SK-N-SH (cell line): Measurements from ENCODE around the gene ABCG1. TPM values are rescaled to one million over a fixed set of nuclear protein-coding genes. Genes with fewer than 3 reads are reported as not detected.

Source experiments
- CTCF ChIA-PET: fragments of 300-600, 350-600 bp; formaldehyde crosslinking; extraction: SDS; loops from one replicate; lab custom pipeline; 2021; lab: Yijun Ruan, JAX
- POLR2A ChIA-PET: fragments of 350-600 bp; sonication (Branson Sonifier 250); formaldehyde crosslinking; extraction: SDS; loops from one replicate; lab custom pipeline; 2020; ENCODE audit warnings: antibody characterized with exemption, inconsistent platforms; lab: Yijun Ruan, JAX
- DNase-seq: peaks from one replicate; pipeline ENCODE4 v3.0.0; 2012
- H2AFZ ChIP-seq: fragments of 200-600 bp; sonication (generic); 2 replicates; pipeline ENCODE4 v1.8.1; 2016; ENCODE audit warnings: antibody characterized with exemption, mild to moderate bottlenecking, low read depth
- H3F3A ChIP-seq: fragments of 200-600 bp; sonication (generic); replicated peaks from 2 replicates; pipeline ENCODE3; 2016; ENCODE audit warnings: antibody characterized with exemption, mild to moderate bottlenecking; ENCODE audit not compliant: insufficient read depth
- H3K27ac ChIP-seq, 2 experiments: fragments of 200-500 bp in 1 of 2; fragments of 200-600 bp in 1 of 2; sonication (Bioruptor generic) in 1 of 2; sonication (generic), shearing (Covaris generic) in 1 of 2; 2 replicates each; pipeline versions ENCODE4 v1.5.1 to v1.6.1; 2014 to 2016; ENCODE audit warnings: low read depth in 2 of 2, inconsistent platforms in 1 of 2, low read length in 1 of 2, mild to moderate bottlenecking in 1 of 2, mixed read lengths in 1 of 2
- H3K27me3 ChIP-seq: fragments of 200-600 bp; sonication (generic), shearing (Covaris generic); 2 replicates; pipeline ENCODE4 v1.6.1; 2016; ENCODE audit warnings: mixed run types; ENCODE audit not compliant: insufficient read depth
- H3K36me3 ChIP-seq, 2 experiments: fragments of 200-500 bp in 1 of 2; fragments of 200-600 bp in 1 of 2; sonication (Bioruptor generic) in 1 of 2; sonication (generic) in 1 of 2; replicated peaks in 1 of 2; 2 replicates each; pipeline versions ENCODE3 to v1.5.1; 2014 to 2016; ENCODE audit warnings: low read length in 1 of 2, mild to moderate bottlenecking in 1 of 2; ENCODE audit not compliant: insufficient read depth in 2 of 2, control insufficient read depth in 1 of 2
- H3K4me1 ChIP-seq, 2 experiments: fragments of 200-500 bp in 1 of 2; fragments of 200-600 bp in 1 of 2; sonication (Bioruptor generic) in 1 of 2; sonication (generic), shearing (Covaris generic) in 1 of 2; 2 replicates each; pipeline versions ENCODE4 v1.5.1 to v1.6.1; 2014 to 2016; ENCODE audit warnings: low read depth in 1 of 2, low read length in 1 of 2, mixed run types in 1 of 2; ENCODE audit not compliant: insufficient read depth in 2 of 2, control insufficient read depth in 1 of 2
- H3K4me2 ChIP-seq: fragments of 200-600 bp; sonication (generic), shearing (Covaris generic); 2 replicates; pipeline ENCODE4 v1.6.1; 2017; ENCODE audit warnings: mixed run types
- H3K4me3 ChIP-seq, 2 experiments: fragments of 200-500 bp in 1 of 2; fragments of 200-600 bp in 1 of 2; sonication (Bioruptor generic) in 1 of 2; sonication (generic), shearing (Covaris generic) in 1 of 2; 2 replicates each; pipeline versions ENCODE4 v1.5.1 to v1.8.1; 2014 to 2016; ENCODE audit warnings: low read depth in 2 of 2, inconsistent platforms in 1 of 2, low read length in 1 of 2, mild to moderate bottlenecking in 1 of 2, mixed read lengths in 1 of 2, moderate library complexity in 1 of 2
- H3K79me2 ChIP-seq: fragments of 200-600 bp; sonication (generic); 2 replicates; pipeline ENCODE4 v1.8.1; 2017; ENCODE audit warnings: mild to moderate bottlenecking; ENCODE audit not compliant: insufficient read depth
- H3K9ac ChIP-seq: fragments of 200-600 bp; sonication (generic); 2 replicates; pipeline ENCODE4 v1.6.1; 2017; ENCODE audit warnings: mixed run types
- H3K9me2 ChIP-seq: fragments of 200-600 bp; sonication (generic); 2 replicates; pipeline ENCODE4 v1.6.1; 2017; ENCODE audit warnings: mixed run types
- H3K9me3 ChIP-seq: fragments of 200-600 bp; sonication (generic); 2 replicates; pipeline ENCODE4 v1.6.1; 2017; ENCODE audit warnings: mixed run types, mild to moderate bottlenecking, moderate library complexity
- H4K20me1 ChIP-seq: fragments of 200-600 bp; sonication (generic); 2 replicates; pipeline ENCODE4 v1.6.1; 2017; ENCODE audit warnings: mild to moderate bottlenecking, mixed run types; ENCODE audit not compliant: insufficient read depth
- CHD2 ChIP-seq: fragments of 150-350 bp; IDR thresholded peaks from 2 replicates; pipeline ENCODE4 v1.6.1; 2018; ENCODE audit warnings: low read length; ENCODE audit not compliant: partially characterized antibody
- ELF1 ChIP-seq: IDR thresholded peaks from 2 replicates; pipeline ENCODE4 v1.4.0; 2012
- EZH2phosphoT487 ChIP-seq: fragments of 200-600 bp; sonication (generic); IDR thresholded peaks from 2 replicates; pipeline ENCODE4 v1.6.1; 2017; ENCODE audit warnings: low read depth, mixed run types, mild to moderate bottlenecking, antibody characterized with exemption, moderate library complexity, borderline replicate concordance
- FOXJ3 ChIP-seq: sonication (generic); formaldehyde crosslinking; IDR thresholded peaks from 2 replicates; pipeline ENCODE4 v1.5.1; 2020; ENCODE audit warnings: mild to moderate bottlenecking, missing genetic modification reagents
- FOXM1 ChIP-seq: IDR thresholded peaks from 2 replicates; pipeline ENCODE4 v1.4.0; 2012; ENCODE audit warnings: low read depth, mild to moderate bottlenecking
- GABPA ChIP-seq: IDR thresholded peaks from 2 replicates; pipeline ENCODE4 v1.4.0; 2012; ENCODE audit warnings: low read depth, mild to moderate bottlenecking
- JUND ChIP-seq: IDR thresholded peaks from 2 replicates; pipeline ENCODE4 v1.4.0; 2012
- MEF2A ChIP-seq: IDR thresholded peaks from 2 replicates; pipeline ENCODE4 v1.4.0; 2012; ENCODE audit warnings: low read depth, borderline replicate concordance
- MXI1 ChIP-seq: IDR thresholded peaks from 2 replicates; pipeline ENCODE4 v1.6.1; 2012; ENCODE audit warnings: mild to moderate bottlenecking, low read depth, low read length, improper control_type of control experiment
- NRF1 ChIP-seq: IDR thresholded peaks from 2 replicates; pipeline ENCODE4 v1.6.1; 2012; ENCODE audit warnings: low read depth, mild to moderate bottlenecking, low read length
- PBX3 ChIP-seq: IDR thresholded peaks from 2 replicates; pipeline ENCODE4; 2012
- POLR2AphosphoS5 ChIP-seq: IDR thresholded peaks from 2 replicates; pipeline ENCODE4 v1.6.1; 2012; ENCODE audit warnings: low read depth, low read length
- RAD21 ChIP-seq: IDR thresholded peaks from 2 replicates; pipeline ENCODE4 v1.6.1; 2012; ENCODE audit warnings: mild to moderate bottlenecking, low read length
- SIN3A ChIP-seq: IDR thresholded peaks from 2 replicates; pipeline ENCODE4 v1.6.1; 2012; ENCODE audit warnings: low read depth, mild to moderate bottlenecking, low read length, moderate library complexity, borderline replicate concordance
- SMC3 ChIP-seq: IDR thresholded peaks from 2 replicates; pipeline ENCODE4 v1.6.1; 2012; ENCODE audit warnings: low read depth, low read length, improper control_type of control experiment
- TEAD4 ChIP-seq: IDR thresholded peaks from 2 replicates; pipeline ENCODE4 v1.4.0; 2012; ENCODE audit warnings: mild to moderate bottlenecking, borderline replicate concordance; ENCODE audit not compliant: insufficient read depth
- YY1 ChIP-seq: IDR thresholded peaks from 2 replicates; pipeline ENCODE4 v1.4.0; 2012; ENCODE audit warnings: low read depth, mild to moderate bottlenecking
- WGBS: methylation state at CpG from one replicate; pipeline ENCODE4 v1.1.6; 2017; ENCODE audit warnings: low lambda C conversion rate; 5-methylcytosine and 5-hydroxymethylcytosine counted together
- polyA plus RNA-seq, 3 experiments: library from polyadenylated mRNA; depleted of rRNA; stranded (reverse); fragments of >200 nt; gene quantifications; 2 replicates each; pipeline ENCODE4 v1.2.3, GENCODE V29; 2012
- TF ChIP-seq, protein P1 (sequence below): fragments of 150-350 bp; IDR thresholded peaks from 2 replicates; pipeline ENCODE4 v1.6.1; 2016; ENCODE audit warnings: mild to moderate bottlenecking, low read depth, low read length
- TF ChIP-seq, protein P2 (sequence below): IDR thresholded peaks from 2 replicates; pipeline ENCODE4 v1.4.0; 2012; ENCODE audit warnings: low read depth

The ABCG1 gene
- polyA plus RNA-seq, 1 of the 3 experiments (the other 2 are of a cell fraction) = 0.07 TPM

DNA sequence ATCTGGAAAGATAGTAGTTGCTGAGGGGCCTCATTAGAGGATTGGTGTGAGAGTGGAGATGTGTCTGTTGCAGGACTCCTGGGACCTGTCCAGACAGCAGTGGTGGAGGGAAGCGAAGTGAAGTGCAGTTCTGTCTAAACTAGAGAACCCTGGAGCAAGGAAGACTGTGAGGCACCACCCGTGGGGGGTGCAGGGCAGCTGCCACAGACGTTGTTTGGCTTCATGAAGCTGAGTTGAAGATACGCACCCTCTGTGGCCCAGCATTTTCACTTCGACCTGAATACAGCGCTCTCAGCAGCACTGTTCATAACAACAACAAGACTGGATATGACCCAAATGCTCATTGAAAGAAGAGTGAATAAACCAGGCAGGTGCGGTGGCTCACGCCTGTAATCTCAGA, 29.3 kb downstream of the ABCG1 start:
- Histone ChIP-seq H3K4me1 (peaks cover 0 to 19% of the 10 kb centered on the region in 2 experiments; a peak in 2 of 4 replicates), H3K27ac (no peak overlapping the region), H3K79me2 (no peaks in the 10 kb centered on the region), H3F3A (no peaks in the 10 kb centered on the region), H3K27me3 (no peaks in the 10 kb centered on the region), H3K9me2 (no peaks in the 10 kb centered on the region), H3K9ac (no peak overlapping the region), H3K36me3 (no peaks in the 10 kb centered on the region), H3K4me3 (no peak overlapping the region), H4K20me1 (no peaks in the 10 kb centered on the region), H2AFZ (no peak overlapping the region), H3K4me2 (no peak overlapping the region), H3K9me3 (no peaks in the 10 kb centered on the region)
- DNase-seq = no peak
- ChIA-PET CTCF (no interaction called here), POLR2A (no interaction called here)
- 68% methylated on average over 8 of the region's 8 CpGs for WGBS
- TF ChIP-seq ELF1 (no peak), MEF2A (no peak), TEAD4 (no peak), NRF1 (no peak), MXI1 (no peak), SMC3 (no peak), GABPA (no peak), JUND (no peak), CHD2 (no peak), EZH2phosphoT487 (no peak), FOXM1 (no peak), SIN3A (no peak), PBX3 (no peak), YY1 (no peak), RAD21 (no peak), FOXJ3 (CRISPR knock-in tag) (no peak), POLR2AphosphoS5 (no peak)
- TF ChIP-seq, protein P1, sequence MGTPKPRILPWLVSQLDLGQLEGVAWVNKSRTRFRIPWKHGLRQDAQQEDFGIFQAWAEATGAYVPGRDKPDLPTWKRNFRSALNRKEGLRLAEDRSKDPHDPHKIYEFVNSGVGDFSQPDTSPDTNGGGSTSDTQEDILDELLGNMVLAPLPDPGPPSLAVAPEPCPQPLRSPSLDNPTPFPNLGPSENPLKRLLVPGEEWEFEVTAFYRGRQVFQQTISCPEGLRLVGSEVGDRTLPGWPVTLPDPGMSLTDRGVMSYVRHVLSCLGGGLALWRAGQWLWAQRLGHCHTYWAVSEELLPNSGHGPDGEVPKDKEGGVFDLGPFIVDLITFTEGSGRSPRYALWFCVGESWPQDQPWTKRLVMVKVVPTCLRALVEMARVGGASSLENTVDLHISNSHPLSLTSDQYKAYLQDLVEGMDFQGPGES = no peak
- TF ChIP-seq, protein P2, sequence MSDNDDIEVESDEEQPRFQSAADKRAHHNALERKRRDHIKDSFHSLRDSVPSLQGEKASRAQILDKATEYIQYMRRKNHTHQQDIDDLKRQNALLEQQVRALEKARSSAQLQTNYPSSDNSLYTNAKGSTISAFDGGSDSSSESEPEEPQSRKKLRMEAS = no peak
